SK-N-SH treated with all-trans-retinoic acid at 6 μM for 48 hours (cell line): ENCODE data around the gene KIF21B.

Experiments
- ARNTL ChIP-seq: fragments of 450-650 bp; formaldehyde crosslinking; IDR thresholded peaks from 2 replicates; pipeline ENCODE4 v1.5.0; 2020; ENCODE audit warnings: low read depth, mild to moderate bottlenecking, moderate library complexity, borderline replicate concordance
- ESRRG ChIP-seq: fragments of 250-450 bp; sonication (Bioruptor Pico); IDR thresholded peaks from 2 replicates; pipeline ENCODE4 v1.6.1; 2021; ENCODE audit warnings: mild to moderate bottlenecking
- OSR1 ChIP-seq: fragments of 250-450 bp; sonication (Bioruptor Pico); IDR thresholded peaks from 2 replicates; pipeline ENCODE4 v1.8.0; 2022; ENCODE audit warnings: moderate library complexity, mild to moderate bottlenecking, inconsistent platforms
- PPARA ChIP-seq: fragments of 250-450 bp; sonication (Bioruptor Pico); IDR thresholded peaks from 2 replicates; pipeline ENCODE4 v1.5.0; 2020; ENCODE audit warnings: mild to moderate bottlenecking, borderline replicate concordance
- RARB ChIP-seq: fragments of 250-450 bp; sonication (Bioruptor Pico); IDR thresholded peaks from 2 replicates; pipeline ENCODE4 v1.8.0; 2021; ENCODE audit warnings: mild to moderate bottlenecking, moderate library complexity
- ZFP3 ChIP-seq: fragments of 250-450 bp; sonication (Bioruptor Pico); IDR thresholded peaks from 2 replicates; pipeline ENCODE4 v1.5.0; 2020; ENCODE audit warnings: mild to moderate bottlenecking, moderate library complexity
- ZFP30 ChIP-seq: fragments of 450-650 bp; formaldehyde crosslinking; IDR thresholded peaks from 2 replicates; pipeline ENCODE4 v1.5.0; 2022; ENCODE audit warnings: mild to moderate bottlenecking, moderate library complexity
- TF ChIP-seq, protein P1 (sequence below): fragments of 250-450 bp; sonication (Bioruptor Pico); IDR thresholded peaks from 2 replicates; pipeline ENCODE4 v1.5.1; 2020; ENCODE audit warnings: low read depth, mild to moderate bottlenecking, moderate library complexity
- TF ChIP-seq, protein P2 (sequence below): fragments of 250-450 bp; sonication (Bioruptor Pico); IDR thresholded peaks from 2 replicates; pipeline ENCODE4 v1.8.0; 2020; ENCODE audit warnings: mild to moderate bottlenecking, moderate library complexity, borderline replicate concordance
- TF ChIP-seq, protein P3 (sequence below): fragments of 250-450 bp; sonication (Bioruptor Pico); IDR thresholded peaks from 2 replicates; pipeline ENCODE4 v1.8.0; 2021; ENCODE audit warnings: low read depth, mild to moderate bottlenecking, moderate library complexity, borderline replicate concordance

DNA sequence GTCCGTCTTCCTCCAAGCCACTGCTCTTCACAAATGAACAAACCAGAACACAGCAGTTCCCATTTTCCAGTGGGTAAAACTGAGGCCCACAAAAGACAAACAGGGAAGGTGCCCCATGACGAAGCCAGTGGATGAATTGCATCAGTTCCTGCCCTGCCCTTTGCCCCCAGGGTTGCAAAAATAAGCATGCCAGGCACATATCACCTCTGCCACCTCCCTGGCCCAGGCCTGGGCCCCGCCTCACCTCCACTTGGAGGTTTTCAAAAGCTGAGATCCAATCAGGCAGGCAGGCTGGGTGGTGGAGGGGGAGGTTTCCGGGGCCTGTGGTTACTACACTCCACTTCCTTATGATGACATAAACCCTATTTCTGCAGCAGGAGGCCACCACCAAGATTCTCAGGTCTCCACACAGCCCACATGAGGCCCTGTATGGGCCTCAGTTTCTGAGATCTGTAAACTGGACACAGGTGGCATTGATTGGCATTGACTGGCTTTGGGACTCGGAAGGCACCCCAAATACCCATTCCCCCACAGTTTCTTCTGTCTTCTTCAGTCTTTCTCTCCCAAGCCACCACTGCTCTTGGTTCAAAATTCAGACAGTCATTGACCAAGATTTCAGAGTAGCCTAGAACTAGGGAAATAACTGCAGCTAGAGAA is 4.1 kb downstream of the KIF21B start:
- no peak for TF ChIP-seq ARNTL (CRISPR knock-in tag)
- TF ChIP-seq ESRRG (CRISPR knock-in tag) = no peak
- TF ChIP-seq OSR1 (CRISPR knock-in tag) = no peak
- TF ChIP-seq PPARA = no peak
- TF ChIP-seq, protein P1, sequence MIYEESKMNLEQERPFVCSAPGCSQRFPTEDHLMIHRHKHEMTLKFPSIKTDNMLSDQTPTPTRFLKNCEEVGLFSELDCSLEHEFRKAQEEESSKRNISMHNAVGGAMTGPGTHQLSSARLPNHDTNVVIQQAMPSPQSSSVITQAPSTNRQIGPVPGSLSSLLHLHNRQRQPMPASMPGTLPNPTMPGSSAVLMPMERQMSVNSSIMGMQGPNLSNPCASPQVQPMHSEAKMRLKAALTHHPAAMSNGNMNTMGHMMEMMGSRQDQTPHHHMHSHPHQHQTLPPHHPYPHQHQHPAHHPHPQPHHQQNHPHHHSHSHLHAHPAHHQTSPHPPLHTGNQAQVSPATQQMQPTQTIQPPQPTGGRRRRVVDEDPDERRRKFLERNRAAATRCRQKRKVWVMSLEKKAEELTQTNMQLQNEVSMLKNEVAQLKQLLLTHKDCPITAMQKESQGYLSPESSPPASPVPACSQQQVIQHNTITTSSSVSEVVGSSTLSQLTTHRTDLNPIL = no peak
- TF ChIP-seq ZFP30 (CRISPR knock-in tag) = no peak
- no peak for TF ChIP-seq RARB (CRISPR knock-in tag)
- TF ChIP-seq ZFP3 (CRISPR knock-in tag) = no peak
- TF ChIP-seq, protein P2, sequence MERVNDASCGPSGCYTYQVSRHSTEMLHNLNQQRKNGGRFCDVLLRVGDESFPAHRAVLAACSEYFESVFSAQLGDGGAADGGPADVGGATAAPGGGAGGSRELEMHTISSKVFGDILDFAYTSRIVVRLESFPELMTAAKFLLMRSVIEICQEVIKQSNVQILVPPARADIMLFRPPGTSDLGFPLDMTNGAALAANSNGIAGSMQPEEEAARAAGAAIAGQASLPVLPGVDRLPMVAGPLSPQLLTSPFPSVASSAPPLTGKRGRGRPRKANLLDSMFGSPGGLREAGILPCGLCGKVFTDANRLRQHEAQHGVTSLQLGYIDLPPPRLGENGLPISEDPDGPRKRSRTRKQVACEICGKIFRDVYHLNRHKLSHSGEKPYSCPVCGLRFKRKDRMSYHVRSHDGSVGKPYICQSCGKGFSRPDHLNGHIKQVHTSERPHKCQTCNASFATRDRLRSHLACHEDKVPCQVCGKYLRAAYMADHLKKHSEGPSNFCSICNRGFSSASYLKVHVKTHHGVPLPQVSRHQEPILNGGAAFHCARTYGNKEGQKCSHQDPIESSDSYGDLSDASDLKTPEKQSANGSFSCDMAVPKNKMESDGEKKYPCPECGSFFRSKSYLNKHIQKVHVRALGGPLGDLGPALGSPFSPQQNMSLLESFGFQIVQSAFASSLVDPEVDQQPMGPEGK (CRISPR knock-in tag) = no peak
- TF ChIP-seq, protein P3, sequence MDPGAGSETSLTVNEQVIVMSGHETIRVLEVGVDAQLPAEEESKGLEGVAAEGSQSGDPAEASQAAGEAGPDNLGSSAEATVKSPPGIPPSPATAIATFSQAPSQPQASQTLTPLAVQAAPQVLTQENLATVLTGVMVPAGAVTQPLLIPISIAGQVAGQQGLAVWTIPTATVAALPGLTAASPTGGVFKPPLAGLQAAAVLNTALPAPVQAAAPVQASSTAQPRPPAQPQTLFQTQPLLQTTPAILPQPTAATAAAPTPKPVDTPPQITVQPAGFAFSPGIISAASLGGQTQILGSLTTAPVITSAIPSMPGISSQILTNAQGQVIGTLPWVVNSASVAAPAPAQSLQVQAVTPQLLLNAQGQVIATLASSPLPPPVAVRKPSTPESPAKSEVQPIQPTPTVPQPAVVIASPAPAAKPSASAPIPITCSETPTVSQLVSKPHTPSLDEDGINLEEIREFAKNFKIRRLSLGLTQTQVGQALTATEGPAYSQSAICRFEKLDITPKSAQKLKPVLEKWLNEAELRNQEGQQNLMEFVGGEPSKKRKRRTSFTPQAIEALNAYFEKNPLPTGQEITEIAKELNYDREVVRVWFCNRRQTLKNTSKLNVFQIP (CRISPR knock-in tag) = no peak
